Neural cell (in vitro differentiated cells): ENCODE results near the gene ADAD1. TPM values are rescaled to one million over a fixed set of nuclear protein-coding genes. Genes with fewer than 3 reads are reported as not detected.

ENCODE experiments used
- H2AFZ ChIP-seq: fragments of 200-600, 300-800 bp; sonication (generic), shearing (Covaris generic); 2 replicates; pipeline ENCODE4 v1.6.0; 2014; ENCODE audit warnings: low read depth, mild to moderate bottlenecking, antibody characterized with exemption, low read length, moderate library complexity
- H3F3A ChIP-seq: fragments of 200-600 bp; shearing (Covaris generic); 2 replicates; pipeline ENCODE4 v1.6.1; 2016; ENCODE audit warnings: mild to moderate bottlenecking, moderate library complexity, mixed read lengths, antibody characterized with exemption, low read length; ENCODE audit not compliant: insufficient read depth, poor library complexity, severe bottlenecking
- H3K27ac ChIP-seq: fragments of 200-600, 300-800 bp; sonication (generic), shearing (Covaris generic); 2 replicates; pipeline ENCODE4 v1.5.1; 2014; ENCODE audit warnings: mild to moderate bottlenecking, low read length, moderate library complexity
- H3K27me3 ChIP-seq: fragments of 300-800, 200-600 bp; sonication (generic), shearing (Covaris generic); 2 replicates; pipeline ENCODE4 v1.6.0; 2014; ENCODE audit warnings: mild to moderate bottlenecking, low read depth, low read length, moderate library complexity; ENCODE audit not compliant: insufficient read depth
- H3K36me3 ChIP-seq: fragments of 300-800, 200-600 bp; sonication (generic), shearing (Covaris generic); 2 replicates; pipeline ENCODE4 v1.5.1; 2014; ENCODE audit warnings: mild to moderate bottlenecking, antibody characterized with exemption, low read length, moderate library complexity; ENCODE audit not compliant: insufficient read depth
- H3K4me2 ChIP-seq: fragments of 300-800, 200-600 bp; sonication (generic), shearing (Covaris generic); 2 replicates; pipeline ENCODE4 v1.6.0; 2014; ENCODE audit warnings: mild to moderate bottlenecking, low read length
- H3K4me3 ChIP-seq: fragments of 300-800, 200-600 bp; sonication (generic), shearing (Covaris generic); 2 replicates; pipeline ENCODE4 v1.5.1; 2014; ENCODE audit warnings: mild to moderate bottlenecking, low read length, moderate library complexity
- H3K79me2 ChIP-seq: fragments of 200-600 bp; shearing (Covaris generic); replicated peaks from 2 replicates; pipeline ENCODE4 v1.6.0; 2014; ENCODE audit warnings: mild to moderate bottlenecking, low read length, moderate library complexity; ENCODE audit not compliant: insufficient read depth
- H3K9ac ChIP-seq: fragments of 300-800, 200-600 bp; sonication (generic), shearing (Covaris generic); 2 replicates; pipeline ENCODE4 v1.6.1; 2016; ENCODE audit warnings: mild to moderate bottlenecking, low read length, mixed read lengths
- H3K9me2 ChIP-seq: fragments of 200-600 bp; shearing (Covaris generic); 2 replicates; pipeline ENCODE4 v1.6.1; 2016; ENCODE audit warnings: mild to moderate bottlenecking, low read length, mixed read lengths; ENCODE audit not compliant: insufficient read depth
- H3K9me3 ChIP-seq: fragments of 200-600, 300-800 bp; sonication (generic), shearing (Covaris generic); 2 replicates; pipeline ENCODE4 v1.6.1; 2016; ENCODE audit warnings: mild to moderate bottlenecking, mixed run types, low read length, moderate library complexity, mixed read lengths
- H4K20me1 ChIP-seq: fragments of 200-600 bp; shearing (Covaris generic); 2 replicates; pipeline ENCODE4 v1.6.1; 2016; ENCODE audit warnings: mild to moderate bottlenecking, mixed run types; ENCODE audit not compliant: insufficient read depth
- EP300 ChIP-seq: fragments of 450-650 bp; conservative IDR thresholded peaks from 2 replicates; pipeline ENCODE4 v1.6.1; 2014; ENCODE audit warnings: antibody characterized with exemption, mild to moderate bottlenecking, moderate library complexity; ENCODE audit not compliant: poor library complexity, severe bottlenecking
- EZH2 ChIP-seq: fragments of 200-600, 300-800 bp; shearing (Covaris generic), sonication (generic); IDR thresholded peaks from 2 replicates; pipeline ENCODE4 v1.6.1; 2014; ENCODE audit warnings: antibody characterized with exemption, low read length, borderline replicate concordance, mild to moderate bottlenecking; ENCODE audit not compliant: insufficient read depth, poor library complexity, severe bottlenecking
- MXI1 ChIP-seq: fragments of 450-650 bp; conservative IDR thresholded peaks from 2 replicates; pipeline ENCODE4 v1.6.1; 2014; ENCODE audit warnings: antibody characterized with exemption, mild to moderate bottlenecking; ENCODE audit not compliant: poor library complexity, severe bottlenecking
- POLR2AphosphoS5 ChIP-seq: IDR thresholded peaks from 2 replicates; pipeline ENCODE4 v1.6.1; 2012
- RAD21 ChIP-seq: fragments of 450-650 bp; conservative IDR thresholded peaks from 2 replicates; pipeline ENCODE4 v1.6.1; 2014; ENCODE audit warnings: antibody characterized with exemption, mild to moderate bottlenecking, moderate library complexity
- SMC3 ChIP-seq: fragments of 450-650 bp; conservative IDR thresholded peaks from 2 replicates; pipeline ENCODE4 v1.6.1; 2014; ENCODE audit warnings: antibody characterized with exemption, mild to moderate bottlenecking, moderate library complexity; ENCODE audit not compliant: poor library complexity
- TAF1 ChIP-seq: IDR thresholded peaks from 2 replicates; pipeline ENCODE4 v1.6.1; 2012; ENCODE audit warnings: low read depth
- polyA plus RNA-seq: library from polyadenylated mRNA; depleted of rRNA; stranded (reverse); fragments of >200 nt; gene quantifications from 2 replicates; pipeline ENCODE4 v1.2.3, GENCODE V29; 2014
- TF ChIP-seq, protein P1 (sequence below): fragments of 450-650 bp; IDR thresholded peaks from 2 replicates; pipeline ENCODE4 v1.5.1; 2014; ENCODE audit warnings: antibody characterized with exemption, mild to moderate bottlenecking, moderate library complexity; ENCODE audit not compliant: poor library complexity, severe bottlenecking
- TF ChIP-seq, protein P2 (sequence below): IDR thresholded peaks from 2 replicates; pipeline ENCODE4 v1.6.1; 2012; ENCODE audit warnings: borderline replicate concordance

Gene ADAD1
- polyA plus RNA-seq, 1 donor from 2014 or later: not detected

DNA sequence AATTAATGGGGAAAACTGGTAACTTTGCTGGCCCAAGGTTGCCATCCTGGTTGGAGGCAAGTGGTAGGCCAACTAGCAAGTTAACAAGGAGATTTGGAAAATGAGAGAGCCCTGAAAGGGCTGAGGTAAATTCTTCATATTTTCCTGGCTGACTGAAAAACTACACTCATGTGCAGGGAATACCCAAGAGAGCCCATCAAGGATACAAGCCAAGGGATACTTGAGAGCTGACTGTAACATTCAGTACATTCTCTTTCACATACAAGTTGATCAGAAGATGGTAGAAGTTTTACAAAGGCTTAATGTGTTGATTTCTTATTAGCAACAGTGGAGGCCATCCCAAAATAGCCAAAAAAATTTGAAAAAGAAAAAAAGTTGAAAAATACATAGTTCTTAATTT is 44.4 kb downstream of the ADAD1 start:
- Histone ChIP-seq H2AFZ (no peak overlapping the region), H3K4me2 (no peak overlapping the region), H3K36me3 (no peaks in the 10 kb centered on the region), H4K20me1 (no peaks in the 10 kb centered on the region), H3K27me3 (no peaks in the 10 kb centered on the region), H3K27ac (no peak overlapping the region), H3K4me3 (no peak overlapping the region), H3K9ac (no peak overlapping the region), H3K9me2 (no peaks in the 10 kb centered on the region), H3F3A (no peaks in the 10 kb centered on the region), H3K9me3 (no peaks in the 10 kb centered on the region), H3K79me2 (no peaks in the 10 kb centered on the region)
- no peak for TF ChIP-seq EP300
- no peak for TF ChIP-seq POLR2AphosphoS5
- TF ChIP-seq TAF1: no peak
- TF ChIP-seq RAD21: no peak
- TF ChIP-seq MXI1: no peak

DNA sequence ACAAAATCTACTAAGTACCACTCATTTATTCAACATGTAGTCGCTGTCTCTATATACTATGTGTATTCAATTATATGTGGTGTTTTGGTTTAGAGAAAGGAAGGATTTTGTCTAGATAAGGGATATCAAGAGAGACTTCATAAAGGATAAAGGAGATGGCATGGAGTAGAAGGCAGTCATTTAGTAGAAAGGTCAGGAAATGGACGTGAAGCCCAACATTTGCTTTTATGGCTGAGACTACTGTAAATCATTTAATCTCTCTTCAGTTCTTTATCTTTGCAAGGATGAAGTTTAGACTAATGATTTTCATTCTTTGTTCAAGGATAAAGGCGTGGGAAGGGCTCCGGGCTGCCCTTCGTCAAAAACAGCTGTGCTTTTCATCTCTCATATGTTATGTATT is 52.5 kb downstream of the ADAD1 start:
- no peaks in the 10 kb centered on the region for H3K9me2 ChIP-seq
- H2AFZ ChIP-seq: no peak overlapping the region
- no peak overlapping the region for H3K4me3 ChIP-seq
- no peaks in the 10 kb centered on the region for H4K20me1 ChIP-seq
- TF ChIP-seq EZH2: no peak
- TF ChIP-seq, protein P1, sequence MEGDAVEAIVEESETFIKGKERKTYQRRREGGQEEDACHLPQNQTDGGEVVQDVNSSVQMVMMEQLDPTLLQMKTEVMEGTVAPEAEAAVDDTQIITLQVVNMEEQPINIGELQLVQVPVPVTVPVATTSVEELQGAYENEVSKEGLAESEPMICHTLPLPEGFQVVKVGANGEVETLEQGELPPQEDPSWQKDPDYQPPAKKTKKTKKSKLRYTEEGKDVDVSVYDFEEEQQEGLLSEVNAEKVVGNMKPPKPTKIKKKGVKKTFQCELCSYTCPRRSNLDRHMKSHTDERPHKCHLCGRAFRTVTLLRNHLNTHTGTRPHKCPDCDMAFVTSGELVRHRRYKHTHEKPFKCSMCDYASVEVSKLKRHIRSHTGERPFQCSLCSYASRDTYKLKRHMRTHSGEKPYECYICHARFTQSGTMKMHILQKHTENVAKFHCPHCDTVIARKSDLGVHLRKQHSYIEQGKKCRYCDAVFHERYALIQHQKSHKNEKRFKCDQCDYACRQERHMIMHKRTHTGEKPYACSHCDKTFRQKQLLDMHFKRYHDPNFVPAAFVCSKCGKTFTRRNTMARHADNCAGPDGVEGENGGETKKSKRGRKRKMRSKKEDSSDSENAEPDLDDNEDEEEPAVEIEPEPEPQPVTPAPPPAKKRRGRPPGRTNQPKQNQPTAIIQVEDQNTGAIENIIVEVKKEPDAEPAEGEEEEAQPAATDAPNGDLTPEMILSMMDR: no peak
- TF ChIP-seq SMC3: no peak
- TF ChIP-seq, protein P2, sequence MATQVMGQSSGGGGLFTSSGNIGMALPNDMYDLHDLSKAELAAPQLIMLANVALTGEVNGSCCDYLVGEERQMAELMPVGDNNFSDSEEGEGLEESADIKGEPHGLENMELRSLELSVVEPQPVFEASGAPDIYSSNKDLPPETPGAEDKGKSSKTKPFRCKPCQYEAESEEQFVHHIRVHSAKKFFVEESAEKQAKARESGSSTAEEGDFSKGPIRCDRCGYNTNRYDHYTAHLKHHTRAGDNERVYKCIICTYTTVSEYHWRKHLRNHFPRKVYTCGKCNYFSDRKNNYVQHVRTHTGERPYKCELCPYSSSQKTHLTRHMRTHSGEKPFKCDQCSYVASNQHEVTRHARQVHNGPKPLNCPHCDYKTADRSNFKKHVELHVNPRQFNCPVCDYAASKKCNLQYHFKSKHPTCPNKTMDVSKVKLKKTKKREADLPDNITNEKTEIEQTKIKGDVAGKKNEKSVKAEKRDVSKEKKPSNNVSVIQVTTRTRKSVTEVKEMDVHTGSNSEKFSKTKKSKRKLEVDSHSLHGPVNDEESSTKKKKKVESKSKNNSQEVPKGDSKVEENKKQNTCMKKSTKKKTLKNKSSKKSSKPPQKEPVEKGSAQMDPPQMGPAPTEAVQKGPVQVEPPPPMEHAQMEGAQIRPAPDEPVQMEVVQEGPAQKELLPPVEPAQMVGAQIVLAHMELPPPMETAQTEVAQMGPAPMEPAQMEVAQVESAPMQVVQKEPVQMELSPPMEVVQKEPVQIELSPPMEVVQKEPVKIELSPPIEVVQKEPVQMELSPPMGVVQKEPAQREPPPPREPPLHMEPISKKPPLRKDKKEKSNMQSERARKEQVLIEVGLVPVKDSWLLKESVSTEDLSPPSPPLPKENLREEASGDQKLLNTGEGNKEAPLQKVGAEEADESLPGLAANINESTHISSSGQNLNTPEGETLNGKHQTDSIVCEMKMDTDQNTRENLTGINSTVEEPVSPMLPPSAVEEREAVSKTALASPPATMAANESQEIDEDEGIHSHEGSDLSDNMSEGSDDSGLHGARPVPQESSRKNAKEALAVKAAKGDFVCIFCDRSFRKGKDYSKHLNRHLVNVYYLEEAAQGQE: no peak
- TF ChIP-seq POLR2AphosphoS5: no peak
- TF ChIP-seq TAF1: no peak
- no peak for TF ChIP-seq RAD21
- TF ChIP-seq MXI1: no peak
- TF ChIP-seq EP300: no peak
- no peak overlapping the region for H3K4me2 ChIP-seq
- no peaks in the 10 kb centered on the region for H3K9me3 ChIP-seq
- H3F3A ChIP-seq: no peaks in the 10 kb centered on the region
- H3K27me3 ChIP-seq: no peaks in the 10 kb centered on the region
- H3K36me3 ChIP-seq: no peaks in the 10 kb centered on the region
- H3K9ac ChIP-seq: no peak overlapping the region
- H3K27ac ChIP-seq: no peak overlapping the region
- no peaks in the 10 kb centered on the region for H3K79me2 ChIP-seq

GRCh38 chr4:122434285-122434684 is 55.5 kb downstream of the ADAD1 start:
- Histone ChIP-seq H3K9me2 (no peaks in the 10 kb centered on the region), H2AFZ (no peak overlapping the region), H3K4me3 (no peak overlapping the region), H3K36me3 (no peaks in the 10 kb centered on the region), H3K79me2 (no peaks in the 10 kb centered on the region), H3K9ac (no peak overlapping the region), H3K4me2 (no peak overlapping the region), H3K27ac (no peak overlapping the region), H3F3A (no peaks in the 10 kb centered on the region), H4K20me1 (no peaks in the 10 kb centered on the region), H3K27me3 (no peaks in the 10 kb centered on the region), H3K9me3 (no peaks in the 10 kb centered on the region)
- TF ChIP-seq, protein P1: no peak
- no peak for TF ChIP-seq POLR2AphosphoS5
- TF ChIP-seq, protein P2: no peak
